C4-2B (cell line): Measurements from ENCODE around the gene DLEU7.

Experiments used
- ZFX ChIP-seq: fragments of 450-650 bp; IDR thresholded peaks from 2 replicates; pipeline ENCODE4 v1.6.1; 2017
- TF ChIP-seq, protein P1 (sequence below): fragments of 450-650 bp; conservative IDR thresholded peaks from 2 replicates; pipeline ENCODE4 v1.5.1; 2017; ENCODE audit warnings: mild to moderate bottlenecking

DNA sequence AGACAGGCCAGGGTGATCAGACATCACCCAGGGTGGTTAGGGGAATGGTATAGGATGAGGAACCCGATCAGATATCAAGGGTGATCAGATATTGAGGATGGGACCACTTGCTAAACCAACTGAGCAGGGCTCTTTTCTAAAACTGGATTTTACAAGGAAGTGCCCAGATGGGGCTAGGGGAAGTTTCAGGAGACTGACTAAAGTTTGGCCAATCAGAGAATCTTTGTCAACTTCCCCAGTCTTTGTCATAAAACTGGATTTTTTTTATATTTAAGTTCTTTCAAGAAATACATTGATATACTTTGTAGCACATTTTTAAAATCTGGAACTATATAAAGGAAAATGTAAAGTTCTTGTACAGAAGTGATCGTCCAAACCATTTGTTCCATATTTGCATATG, 30.5 kb upstream of the DLEU7 start:
- TF ChIP-seq, protein P1, sequence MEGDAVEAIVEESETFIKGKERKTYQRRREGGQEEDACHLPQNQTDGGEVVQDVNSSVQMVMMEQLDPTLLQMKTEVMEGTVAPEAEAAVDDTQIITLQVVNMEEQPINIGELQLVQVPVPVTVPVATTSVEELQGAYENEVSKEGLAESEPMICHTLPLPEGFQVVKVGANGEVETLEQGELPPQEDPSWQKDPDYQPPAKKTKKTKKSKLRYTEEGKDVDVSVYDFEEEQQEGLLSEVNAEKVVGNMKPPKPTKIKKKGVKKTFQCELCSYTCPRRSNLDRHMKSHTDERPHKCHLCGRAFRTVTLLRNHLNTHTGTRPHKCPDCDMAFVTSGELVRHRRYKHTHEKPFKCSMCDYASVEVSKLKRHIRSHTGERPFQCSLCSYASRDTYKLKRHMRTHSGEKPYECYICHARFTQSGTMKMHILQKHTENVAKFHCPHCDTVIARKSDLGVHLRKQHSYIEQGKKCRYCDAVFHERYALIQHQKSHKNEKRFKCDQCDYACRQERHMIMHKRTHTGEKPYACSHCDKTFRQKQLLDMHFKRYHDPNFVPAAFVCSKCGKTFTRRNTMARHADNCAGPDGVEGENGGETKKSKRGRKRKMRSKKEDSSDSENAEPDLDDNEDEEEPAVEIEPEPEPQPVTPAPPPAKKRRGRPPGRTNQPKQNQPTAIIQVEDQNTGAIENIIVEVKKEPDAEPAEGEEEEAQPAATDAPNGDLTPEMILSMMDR = no peak
- no peak for TF ChIP-seq ZFX
